ENCODE data around the gene TNFRSF13B. TPM values are rescaled to one million over a fixed set of nuclear protein-coding genes. Genes with fewer than 3 reads are reported as not detected.

Gene TNFRSF13B
- total and polyA plus RNA-seq, 8 donors: 0.25 to 1.8 (median 1.1) TPM; not detected in 4

DNA sequence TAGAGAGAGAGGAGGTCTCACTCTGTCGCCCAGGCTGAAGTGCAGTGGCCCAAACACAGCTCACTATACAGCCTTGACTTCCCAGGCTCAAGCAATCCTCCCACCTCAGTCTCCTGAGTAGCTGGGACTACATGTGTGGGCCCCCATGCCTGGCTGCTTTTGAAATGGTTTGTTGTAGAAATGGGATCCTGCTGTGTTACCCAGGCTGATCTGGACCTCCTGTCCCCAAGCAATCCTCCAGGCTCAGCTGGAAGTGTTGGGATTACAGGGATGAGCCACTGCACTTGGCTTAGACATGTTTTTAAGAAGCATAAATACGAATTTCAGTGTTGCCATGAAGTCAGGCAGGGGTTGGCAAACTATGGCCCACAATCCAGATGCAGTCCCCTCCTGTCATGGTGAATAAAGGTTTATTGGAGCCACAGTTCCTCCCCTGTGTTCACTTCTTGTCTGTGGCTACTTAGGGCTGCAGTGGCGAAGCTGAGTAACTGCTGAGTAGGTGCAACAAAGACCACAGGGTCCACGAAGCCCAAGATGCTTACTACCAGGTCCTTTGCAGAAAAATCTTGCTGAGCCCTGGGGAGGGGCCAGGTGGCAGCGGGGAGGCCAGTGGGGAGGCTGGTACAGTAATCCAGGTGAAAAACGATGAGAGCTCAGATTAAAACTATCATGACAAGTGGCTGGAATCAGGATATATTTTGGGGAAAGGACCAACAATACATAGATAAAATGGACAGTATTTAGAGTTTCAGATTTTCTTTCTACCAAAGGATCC lies 35.2 kb downstream of the TNFRSF13B start:
- 67 to 79% (median 73%) methylated on average over 6 of the region's 6 CpGs for WGBS, 5 donors
- Histone ChIP-seq H3K9me3 (no peaks in the 10 kb centered on the region), H3K27ac (no peak overlapping the region), H3K4me3 (no peak overlapping the region), H3K4me1 (no peaks in the 10 kb centered on the region), H3K36me3 (no peaks in the 10 kb centered on the region), H3K27me3 (peaks cover 0 to 43% (median 0%) of the 10 kb centered on the region in 3 donors)
- peak in 1 of 2 donors; percentile 18 for DNase-seq
- intact Hi-C loops (cut with DNase I; ENCODE audit: low total_unique reads): no loop called here
- TF ChIP-seq POLR2A (IDR thresholded peaks at IDR 0.05) (no peak), EP300 (IDR thresholded peaks at IDR 0.05) (no peak), POLR2AphosphoS5 (IDR thresholded peaks at IDR 0.05) (no peak)
- TF ChIP-seq, protein P1, sequence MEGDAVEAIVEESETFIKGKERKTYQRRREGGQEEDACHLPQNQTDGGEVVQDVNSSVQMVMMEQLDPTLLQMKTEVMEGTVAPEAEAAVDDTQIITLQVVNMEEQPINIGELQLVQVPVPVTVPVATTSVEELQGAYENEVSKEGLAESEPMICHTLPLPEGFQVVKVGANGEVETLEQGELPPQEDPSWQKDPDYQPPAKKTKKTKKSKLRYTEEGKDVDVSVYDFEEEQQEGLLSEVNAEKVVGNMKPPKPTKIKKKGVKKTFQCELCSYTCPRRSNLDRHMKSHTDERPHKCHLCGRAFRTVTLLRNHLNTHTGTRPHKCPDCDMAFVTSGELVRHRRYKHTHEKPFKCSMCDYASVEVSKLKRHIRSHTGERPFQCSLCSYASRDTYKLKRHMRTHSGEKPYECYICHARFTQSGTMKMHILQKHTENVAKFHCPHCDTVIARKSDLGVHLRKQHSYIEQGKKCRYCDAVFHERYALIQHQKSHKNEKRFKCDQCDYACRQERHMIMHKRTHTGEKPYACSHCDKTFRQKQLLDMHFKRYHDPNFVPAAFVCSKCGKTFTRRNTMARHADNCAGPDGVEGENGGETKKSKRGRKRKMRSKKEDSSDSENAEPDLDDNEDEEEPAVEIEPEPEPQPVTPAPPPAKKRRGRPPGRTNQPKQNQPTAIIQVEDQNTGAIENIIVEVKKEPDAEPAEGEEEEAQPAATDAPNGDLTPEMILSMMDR (IDR thresholded peaks at IDR 0.05): no peak

GRCh38 chr17:16935786-16936185 lies 36.1 kb downstream of the TNFRSF13B start:
- 86 to 99% (median 94%) methylated on average over 3 to 5 of the region's 5 CpGs for WGBS, 5 donors
- H3K4me3 ChIP-seq: no peak overlapping the region

GRCh38 chr17:16935241-16935663 lies 36.7 kb downstream of the TNFRSF13B start:
- Histone ChIP-seq H3K27me3 (peaks cover 0 to 44% (median 0%) of the 10 kb centered on the region in 3 donors), H3K9me3 (no peaks in the 10 kb centered on the region), H3K27ac (no peak overlapping the region), H3K4me1 (no peaks in the 10 kb centered on the region), H3K4me3 (no peak overlapping the region), H3K36me3 (no peaks in the 10 kb centered on the region)
- DNase-seq: peak in 1 of 2 donors; percentile 2
- 86 to 99% (median 94%) methylated on average over 5 of the region's 5 CpGs for WGBS, 5 donors
- TF ChIP-seq POLR2A (IDR thresholded peaks at IDR 0.05): no peak
- TF ChIP-seq, protein P1 (IDR thresholded peaks at IDR 0.05): no peak
- TF ChIP-seq POLR2AphosphoS5 (IDR thresholded peaks at IDR 0.05): no peak
- TF ChIP-seq EP300 (IDR thresholded peaks at IDR 0.05): no peak
- intact Hi-C loops (cut with DNase I; ENCODE audit: low total_unique reads): no loop called here

More at GRCh38 chr17:16935786-16936185, 36.1 kb downstream of the TNFRSF13B start:
- TF ChIP-seq, protein P1 (IDR thresholded peaks at IDR 0.05): no peak
- TF ChIP-seq POLR2A (IDR thresholded peaks at IDR 0.05): no peak
- TF ChIP-seq POLR2AphosphoS5 (IDR thresholded peaks at IDR 0.05): no peak
- no peak for TF ChIP-seq EP300 (IDR thresholded peaks at IDR 0.05)
- Histone ChIP-seq H3K27me3 (peaks cover 0 to 47% (median 0%) of the 10 kb centered on the region in 3 donors), H3K4me1 (no peaks in the 10 kb centered on the region), H3K36me3 (no peaks in the 10 kb centered on the region), H3K9me3 (no peaks in the 10 kb centered on the region), H3K27ac (no peak overlapping the region)
- DNase-seq: no peak
- intact Hi-C loops (cut with DNase I; ENCODE audit: low total_unique reads): no loop called here

DNA sequence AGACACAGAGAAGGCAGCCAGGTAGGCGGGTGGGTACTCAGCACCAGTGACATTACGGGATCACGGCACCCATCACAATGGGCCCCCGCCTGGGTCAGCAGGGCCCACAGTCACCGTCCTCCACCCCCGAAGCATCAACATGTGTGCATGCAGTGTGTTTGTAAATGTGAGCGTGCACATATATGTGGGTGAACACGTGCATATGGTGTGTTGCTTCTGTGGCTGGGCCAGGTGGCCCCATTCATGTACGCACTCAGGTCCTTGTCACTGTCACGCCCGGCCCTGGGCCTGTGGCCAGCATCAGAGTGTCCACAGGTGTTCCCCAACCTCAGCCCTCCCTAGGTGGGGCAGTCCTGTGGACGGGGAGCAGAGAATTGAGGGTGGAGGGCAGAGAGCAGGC lies 37.1 kb downstream of the TNFRSF13B start:
- WGBS, 5 donors: 80 to 92% (median 88%) methylated on average over 6 to 12 of the region's 12 CpGs

More for the DNA sequence above, 37.1 kb downstream of the TNFRSF13B start:
- intact Hi-C loops (cut with DNase I; ENCODE audit: low total_unique reads): no loop called here
- DNase-seq: no peak
- no peaks in the 10 kb centered on the region for H3K9me3 ChIP-seq
- peaks cover 0 to 40% (median 0%) of the 10 kb centered on the region in 3 donors for H3K27me3 ChIP-seq
- no peak overlapping the region for H3K27ac ChIP-seq
- no peak overlapping the region for H3K4me3 ChIP-seq
- no peaks in the 10 kb centered on the region for H3K36me3 ChIP-seq
- TF ChIP-seq, protein P1 (IDR thresholded peaks at IDR 0.05): no peak
- TF ChIP-seq POLR2A (IDR thresholded peaks at IDR 0.05) (no peak), EP300 (IDR thresholded peaks at IDR 0.05) (no peak), POLR2AphosphoS5 (IDR thresholded peaks at IDR 0.05) (no peak)
- no peaks in the 10 kb centered on the region for H3K4me1 ChIP-seq

All from stomach (tissue), 9 donors.